SHP77 (cell line): ENCODE measurements around the gene OPA3.

Source experiments
- DNase-seq, 2 experiments: peaks; one replicate each; lab custom pipeline; 2025; lab: John Stamatoyannopoulos, UW

OPA3 gene

GRCh38 chr19:45598267-45599001 is 13.8 kb upstream of the OPA3 start:
- DNase-seq = peak; percentile 12 to 36

GRCh38 chr19:45597425-45598111 is 13.0 kb upstream of the OPA3 start:
- DNase-seq = no peak

GRCh38 chr19:45595814-45596213 is 11.2 kb upstream of the OPA3 start:
- DNase-seq = no peak

GRCh38 chr19:45593520-45593919 is 8.9 kb upstream of the OPA3 start:
- no peak for DNase-seq

- DNase-seq = no peak
These were observed 7.8 kb upstream of the OPA3 start for GRCh38 chr19:45592366-45592765.

GRCh38 chr19:45591638-45592005 is 7.0 kb upstream of the OPA3 start:
- no peak for DNase-seq

- peak; percentile 80 to 81 for DNase-seq
These were observed 6.5 kb upstream of the OPA3 start for GRCh38 chr19:45591004-45591637.

- DNase-seq = no peak
These were observed 5.8 kb upstream of the OPA3 start for GRCh38 chr19:45590300-45591003.

- no peak for DNase-seq
These were observed 5.2 kb upstream of the OPA3 start for GRCh38 chr19:45589768-45590167.

GRCh38 chr19:45587873-45588272 is 3.3 kb upstream of the OPA3 start:
- DNase-seq = no peak

GRCh38 chr19:45585158-45585577 is 566 bp upstream of the OPA3 start:
- DNase-seq = no peak

GRCh38 chr19:45581576-45581975 is 3.0 kb downstream of the OPA3 start:
- no peak for DNase-seq

GRCh38 chr19:45578861-45579260 is 5.7 kb downstream of the OPA3 start:
- no peak for DNase-seq

- no peak for DNase-seq
These were observed 7.3 kb downstream of the OPA3 start for GRCh38 chr19:45577111-45577905.

- DNase-seq = no peak
These were observed 7.9 kb downstream of the OPA3 start for GRCh38 chr19:45576682-45577081.

- no peak for DNase-seq
These were observed 9.4 kb downstream of the OPA3 start for GRCh38 chr19:45575216-45575615.

GRCh38 chr19:45574526-45574925 is 10.1 kb downstream of the OPA3 start:
- no peak for DNase-seq

GRCh38 chr19:45571457-45572220 is 13.0 kb downstream of the OPA3 start:
- no peak for DNase-seq

- peak; percentile 35 to 41 for DNase-seq
These were observed 14.8 kb downstream of the OPA3 start for GRCh38 chr19:45569619-45570421.

- no peak for DNase-seq
These were observed 15.9 kb downstream of the OPA3 start for GRCh38 chr19:45568732-45569131.
